Heart right ventricle (tissue), 16 donors: ENCODE results near the gene CELF4. TPM values are rescaled to one million over a fixed set of nuclear protein-coding genes. Genes with fewer than 3 reads are reported as not detected.

Experiments used
- ATAC-seq, 8 donors: fragments of 200-7000 bp; cut with Tn5 transposase; one replicate each; pipeline ENCODE4 v1.9.1; 2020; ENCODE audit warnings: mild to moderate bottlenecking in 8 of 8, moderate library complexity in 8 of 8, moderate number of reproducible peaks in 1 of 8
- DNase-seq, 2 donors: peaks; one replicate each; pipeline ENCODE4 v3.0.0-alpha.2; 2020
- H3K27ac ChIP-seq, 10 donors: fragments of 200-600 bp; sonication (generic) in 2 of 10; one replicate each; pipeline versions ENCODE4 v1.5.0 to v1.8.0; 2020 to 2022; ENCODE audit warnings: mild to moderate bottlenecking in 3 of 10
- H3K27me3 ChIP-seq, 7 donors: fragments of 200-600 bp; one replicate each; pipeline ENCODE4 v1.8.0; 2021 to 2022; ENCODE audit warnings: mild to moderate bottlenecking in 2 of 7
- H3K36me3 ChIP-seq, 9 donors: fragments of 200-600 bp; sonication (generic) in 1 of 9; one replicate each; pipeline versions ENCODE4 v1.5.0 to v1.8.0; 2020 to 2022; ENCODE audit warnings: mild to moderate bottlenecking in 2 of 9
- H3K4me1 ChIP-seq, 9 donors: fragments of 200-600 bp; sonication (generic) in 1 of 9; one replicate each; pipeline versions ENCODE4 v1.5.0 to v1.8.0; 2020 to 2022; ENCODE audit warnings: mild to moderate bottlenecking in 4 of 9
- H3K4me3 ChIP-seq, 10 donors: fragments of 200-600 bp; sonication (generic) in 2 of 10; one replicate each; pipeline versions ENCODE4 v1.5.0 to v1.8.0; 2020 to 2022; ENCODE audit warnings: mild to moderate bottlenecking in 7 of 10, moderate library complexity in 2 of 10
- H3K9me3 ChIP-seq, 11 donors: fragments of 200-600 bp in 10 of 11; sonication (generic) in 2 of 11; one replicate each; pipeline versions ENCODE4 v1.5.0 to v1.8.0; 2013 to 2022; ENCODE audit warnings: mild to moderate bottlenecking in 2 of 11, control low read depth in 1 of 11, moderate library complexity in 1 of 11
- CTCF ChIP-seq, 9 donors: fragments of 200-600 bp; sonication (generic) in 2 of 9; IDR thresholded peaks; one replicate each; pipeline versions ENCODE4 v1.5.0 to v1.8.0; 2021 to 2022; ENCODE audit warnings: antibody characterized with exemption in 9 of 9, mild to moderate bottlenecking in 5 of 9, moderate library complexity in 1 of 9
- WGBS, 2 donors: extraction: QIAGEN DNeasy Blood & Tissue Kit; methylation state at CpG; one replicate each; pipeline ENCODE4 v1.1.7; 2013; ENCODE audit warnings: inconsistent platforms in 1 of 2; 5-methylcytosine and 5-hydroxymethylcytosine counted together
- intact Hi-C, 10 donors: fragments of 100-400 bp; cut with DNase I; formaldehyde crosslinking; loops; one replicate each; pipeline versions ENCODE4 v1.11.1 to v1.14.2; 2022
- polyA plus RNA-seq, 2 donors: library from polyadenylated mRNA; stranded (reverse); fragments of 200-250 nt; gene quantifications; one replicate each; pipeline ENCODE4 v1.2.3, GENCODE V29; 2013
- total RNA-seq, 10 donors: library from RNA; stranded (reverse); fragmentation: NEBNext Ultra II Directional in 3 of 10; extraction: Animal tissue kit (Norgen Biotek cat#: 25700) in 3 of 10; gene quantifications; one replicate each; pipeline versions ENCODE4 v1.2.1 to v1.2.4, GENCODE V29; 2021 to 2023
- donor health status: Arrhythmogenic right ventricular cardiomyopathy.
- donor health status: ischemic (EF 13 %, LVEDD 7.1; RV severe dilation, severe dysfunction).
- donor health status: healthy with polysubstance abuse.
- donor health status: DM: no; HTN: yes; CAD: no.
- donor health status: DM: no; HTN: no; CAD: no.
- donor health status: ischemic (EF 25% LVEDD 6.9; RV normal size, moderate dysfunction).
- donor health status: ischemic (EF 25% LVEDD 5.7; RV mildly dilated, moderate dysfunction).
- donor health status: healthy.
- donor health status: DM: yes; HTN: yes; CAD: no.
- donor health status: Ischemic cardiomyopathy.
- donor health status: ischemic (EF 35%, LVEDD 5.7; RV mildly dilated, moderate dysfunction).
- donor health status: nonischemic (EF 11% LVEDD 7.7; RV severe dilation, severe dysfunction).
- donor health status: DM: yes; HTN: yes; CAD: no.
- donor health status: PGD.
- donor health status: ischemic (EF 29% LVEDD 5.4; RV normal size, mild dysfunction).
- donor health status: nonischemic (EF 23%, LVEDD 6.1; RV moderate dilation, normal function).

Gene CELF4
- total and polyA plus RNA-seq, 12 donors, result 0.07 to 1.2 (median 0.31) TPM; not detected in 1

GRCh38 chr18:37225279-37225678, 340.3 kb downstream of the CELF4 start:
- DNase-seq (no peak), ATAC-seq (no peak)
- Histone ChIP-seq H3K27me3 (no peaks in the 10 kb centered on the region), H3K4me3 (no peak overlapping the region), H3K27ac (no peak overlapping the region), H3K4me1 (no peaks in the 10 kb centered on the region), H3K9me3 (peaks cover 0 to 4% (median 0%) of the 10 kb centered on the region in 11 donors), H3K36me3 (peaks cover 0 to 8% (median 0%) of the 10 kb centered on the region in 9 donors)
- intact Hi-C loops, result no loop called here
- WGBS, 2 donors, result 69% methylated on average over 4 of the region's 4 CpGs
- TF ChIP-seq CTCF (IDR thresholded peaks at IDR 0.05), result no peak

GRCh38 chr18:37222999-37223378, 342.6 kb downstream of the CELF4 start:
- H3K27ac ChIP-seq, result no peak overlapping the region
- no peak for DNase-seq
- H3K27me3 ChIP-seq, result no peaks in the 10 kb centered on the region
- intact Hi-C loops, result no loop called here
- WGBS, 2 donors, result 75 to 79% methylated on average over 5 of the region's 5 CpGs
- no peak for TF ChIP-seq CTCF (IDR thresholded peaks at IDR 0.05)
- no peak for ATAC-seq
- H3K4me1 ChIP-seq, result no peaks in the 10 kb centered on the region
- H3K4me3 ChIP-seq, result no peak overlapping the region
- peaks cover 0 to 8% (median 0%) of the 10 kb centered on the region in 9 donors for H3K36me3 ChIP-seq
- H3K9me3 ChIP-seq, result peaks cover 0 to 11% (median 0%) of the 10 kb centered on the region in 11 donors

- ATAC-seq (no peak), DNase-seq (no peak)
- Histone ChIP-seq H3K27ac (no peak overlapping the region), H3K9me3 (peaks cover 0 to 10% (median 0%) of the 10 kb centered on the region in 11 donors), H3K4me1 (no peaks in the 10 kb centered on the region), H3K36me3 (peaks cover 0 to 8% (median 0%) of the 10 kb centered on the region in 9 donors), H3K4me3 (no peak overlapping the region), H3K27me3 (no peaks in the 10 kb centered on the region)
- 92 to 94% methylated on average over 4 of the region's 4 CpGs for WGBS, 2 donors
- intact Hi-C loops, result no loop called here
- TF ChIP-seq CTCF (IDR thresholded peaks at IDR 0.05), result no peak
Observed at GRCh38 chr18:37222354-37222998, 343.1 kb downstream of the CELF4 start.

GRCh38 chr18:37219257-37219656, 346.3 kb downstream of the CELF4 start:
- peaks cover 0 to 26% (median 2%) of the 10 kb centered on the region in 11 donors for H3K9me3 ChIP-seq
- no peak overlapping the region for H3K4me3 ChIP-seq
- DNase-seq, result no peak
- no peak for TF ChIP-seq CTCF (IDR thresholded peaks at IDR 0.05)
- intact Hi-C loops, result loop anchor here in 1 of 10 donors (10.0 kb wide), 1 partner anchor 766 kb away; no protein-coding TSS in a partner anchor
- WGBS, 2 donors, result 64 to 70% methylated on average over 7 of the region's 7 CpGs
- no peaks in the 10 kb centered on the region for H3K27me3 ChIP-seq
- H3K4me1 ChIP-seq, result no peaks in the 10 kb centered on the region
- no peak overlapping the region for H3K27ac ChIP-seq
- H3K36me3 ChIP-seq, result peaks cover 0 to 8% (median 0%) of the 10 kb centered on the region in 9 donors
- no peak for ATAC-seq
